ENCODE results near the gene CFAP161.
"Not testable (repeated sequence)": the region's sequence is repeated elsewhere in the genome, so short reads cannot be mapped to it uniquely, and the experiment has no call there.

The CFAP161 gene

DNA sequence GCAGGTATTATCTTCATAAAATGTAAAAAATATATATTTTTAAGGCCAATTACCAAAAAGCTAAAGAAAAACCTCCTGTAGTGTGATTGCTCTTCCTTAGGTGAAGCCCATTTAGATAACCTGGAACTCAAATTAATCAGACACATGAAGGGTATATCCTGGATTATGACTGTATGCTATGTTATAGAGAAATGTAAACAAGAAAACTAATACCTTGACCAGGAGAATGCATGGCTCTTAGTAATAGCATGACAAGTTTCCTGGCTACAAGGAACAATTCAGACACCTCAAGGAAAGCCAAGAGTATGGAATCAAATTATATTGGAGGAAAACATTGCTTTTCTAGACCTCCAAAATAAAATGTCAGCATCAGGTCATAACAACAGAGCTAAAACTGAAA lies 14.0 kb upstream of the CFAP161 start:
- Histone ChIP-seq H3K4me1 (ENCODE audit: control insufficient read depth, insufficient read depth, low read length, poor library complexity, severe bottlenecking) (no peaks in the 10 kb centered on the region), H3K9me3 (ENCODE audit: control insufficient read depth, low read length) (no peaks in the 10 kb centered on the region), H3K4me3 (ENCODE audit: extremely low read depth, insufficient read depth, low read length, poor library complexity, severe bottlenecking) (no peak overlapping the region), H3K27ac (ENCODE audit: low read depth, low read length, severe bottlenecking) (no peak overlapping the region), H3K36me3 (ENCODE audit: control insufficient read depth, insufficient read depth, low read length) (no peaks in the 10 kb centered on the region)

DNA sequence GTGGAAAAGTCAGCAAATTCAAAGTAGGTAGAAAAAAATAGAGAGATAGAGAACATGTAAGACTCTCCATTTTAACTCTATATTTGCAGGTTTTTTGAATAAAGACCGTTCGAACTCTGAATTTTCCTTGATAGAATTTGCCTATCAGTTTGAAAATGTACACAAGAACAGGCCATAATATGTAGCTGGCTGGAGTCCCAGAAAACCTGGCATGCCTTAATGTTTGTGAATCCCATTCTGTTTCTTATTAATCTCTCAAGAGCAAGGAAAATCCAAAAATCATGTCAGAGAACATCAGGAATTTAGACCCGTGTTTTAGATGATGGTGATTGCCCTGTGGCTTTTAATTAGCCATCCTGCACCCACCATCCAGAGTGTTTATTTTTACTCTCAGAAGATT lies 7.2 kb upstream of the CFAP161 start:
- H3K27ac ChIP-seq (ENCODE audit: low read depth, low read length, severe bottlenecking): no peak overlapping the region
- 89% methylated on average over 3 of the region's 3 CpGs; no CpG with 5 or more reads in 1 of the 2 experiments for WGBS, 2 experiments (ENCODE audit: insufficient coverage in 2 of 2)
- H3K36me3 ChIP-seq (ENCODE audit: control insufficient read depth, insufficient read depth, low read length): no peaks in the 10 kb centered on the region
- H3K9me3 ChIP-seq (ENCODE audit: control insufficient read depth, low read length): no peaks in the 10 kb centered on the region
- H3K4me1 ChIP-seq (ENCODE audit: control insufficient read depth, insufficient read depth, low read length, poor library complexity, severe bottlenecking): no peaks in the 10 kb centered on the region
- no peak overlapping the region for H3K4me3 ChIP-seq (ENCODE audit: extremely low read depth, insufficient read depth, low read length, poor library complexity, severe bottlenecking)

DNA sequence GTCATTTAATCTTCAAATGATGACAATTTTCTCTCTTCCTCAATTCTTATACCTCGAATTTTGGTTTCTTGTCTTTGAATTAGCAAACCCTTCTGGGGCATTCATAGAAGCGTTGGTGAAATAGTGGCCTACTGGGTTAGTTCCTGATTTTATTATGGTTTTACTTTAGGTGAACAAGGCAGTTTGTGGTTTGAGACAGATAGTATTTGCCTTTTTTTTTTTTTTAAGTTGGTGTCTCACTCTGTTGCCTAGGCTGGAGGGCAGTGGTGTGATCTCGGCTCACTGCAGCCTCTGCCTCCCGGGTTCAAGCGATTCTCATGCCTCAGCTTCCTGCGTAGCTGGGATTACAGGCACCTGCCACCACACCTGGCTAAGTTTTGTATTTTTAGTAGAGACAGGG lies 7.4 kb downstream of the CFAP161 start:
- 97 to 100% methylated on average over 4 to 6 of the region's 6 CpGs for WGBS, 2 experiments (ENCODE audit: insufficient coverage in 2 of 2)
- H3K9me3 ChIP-seq (ENCODE audit: control insufficient read depth, low read length); H3K4me3 ChIP-seq (ENCODE audit: extremely low read depth, insufficient read depth, low read length, poor library complexity, severe bottlenecking); H3K27ac ChIP-seq (ENCODE audit: low read depth, low read length, severe bottlenecking); H3K4me1 ChIP-seq (ENCODE audit: control insufficient read depth, insufficient read depth, low read length, poor library complexity, severe bottlenecking); H3K36me3 ChIP-seq (ENCODE audit: control insufficient read depth, insufficient read depth, low read length): not testable (repeated sequence)

DNA sequence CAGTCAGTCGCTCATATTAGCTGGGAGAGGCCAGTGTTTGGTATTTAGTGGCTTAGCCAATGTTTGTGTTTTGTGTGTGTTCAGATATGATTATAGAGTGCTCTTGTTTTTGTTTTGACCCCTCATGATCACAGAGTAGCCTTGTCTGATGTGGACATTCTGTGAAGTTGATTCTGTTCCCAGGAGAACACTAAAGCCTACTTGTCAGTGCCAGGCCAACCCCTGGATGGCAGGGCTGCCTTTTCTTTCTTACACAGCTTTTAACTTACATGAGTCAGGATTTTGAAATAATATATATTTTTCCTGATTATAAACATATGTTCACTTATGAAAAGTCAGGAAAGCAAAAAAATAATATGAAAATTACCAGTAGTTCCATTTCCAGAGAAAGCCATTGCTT lies 11.9 kb downstream of the CFAP161 start:
- H3K9me3 ChIP-seq (ENCODE audit: control insufficient read depth, low read length): no peaks in the 10 kb centered on the region
- 78 to 88% methylated on average over 1 of the region's 1 CpG for WGBS, 2 experiments (ENCODE audit: insufficient coverage in 2 of 2)
- no peaks in the 10 kb centered on the region for H3K4me1 ChIP-seq (ENCODE audit: control insufficient read depth, insufficient read depth, low read length, poor library complexity, severe bottlenecking)
- H3K4me3 ChIP-seq (ENCODE audit: extremely low read depth, insufficient read depth, low read length, poor library complexity, severe bottlenecking): no peak overlapping the region
- H3K27ac ChIP-seq (ENCODE audit: low read depth, low read length, severe bottlenecking): no peak overlapping the region
- no peaks in the 10 kb centered on the region for H3K36me3 ChIP-seq (ENCODE audit: control insufficient read depth, insufficient read depth, low read length)

DNA sequence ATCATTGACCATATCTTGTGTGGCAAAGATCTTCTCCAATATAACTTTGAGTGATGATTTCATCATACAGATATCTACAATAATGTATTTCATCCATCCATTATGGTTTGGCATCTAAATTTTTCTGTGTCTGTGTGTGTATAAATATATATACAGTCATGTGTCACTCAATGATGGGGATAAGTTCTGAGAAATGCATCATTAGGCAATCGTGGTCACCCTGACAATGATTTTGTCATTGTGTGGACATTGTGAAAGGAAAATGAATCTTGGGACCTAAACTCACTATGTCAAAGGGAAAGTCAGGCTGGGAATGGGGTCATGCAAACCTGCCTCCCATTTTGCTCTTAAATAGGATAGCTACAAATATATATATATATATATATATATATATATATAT lies 12.4 kb downstream of the CFAP161 start:
- no peaks in the 10 kb centered on the region for H3K36me3 ChIP-seq (ENCODE audit: control insufficient read depth, insufficient read depth, low read length)
- H3K4me3 ChIP-seq (ENCODE audit: extremely low read depth, insufficient read depth, low read length, poor library complexity, severe bottlenecking): no peak overlapping the region
- H3K9me3 ChIP-seq (ENCODE audit: control insufficient read depth, low read length): no peaks in the 10 kb centered on the region
- 100% methylated on average over 1 of the region's 1 CpG; no CpG with 5 or more reads in 1 of the 2 experiments for WGBS, 2 experiments (ENCODE audit: insufficient coverage in 2 of 2)
- H3K27ac ChIP-seq (ENCODE audit: low read depth, low read length, severe bottlenecking): no peak overlapping the region
- no peaks in the 10 kb centered on the region for H3K4me1 ChIP-seq (ENCODE audit: control insufficient read depth, insufficient read depth, low read length, poor library complexity, severe bottlenecking)

DNA sequence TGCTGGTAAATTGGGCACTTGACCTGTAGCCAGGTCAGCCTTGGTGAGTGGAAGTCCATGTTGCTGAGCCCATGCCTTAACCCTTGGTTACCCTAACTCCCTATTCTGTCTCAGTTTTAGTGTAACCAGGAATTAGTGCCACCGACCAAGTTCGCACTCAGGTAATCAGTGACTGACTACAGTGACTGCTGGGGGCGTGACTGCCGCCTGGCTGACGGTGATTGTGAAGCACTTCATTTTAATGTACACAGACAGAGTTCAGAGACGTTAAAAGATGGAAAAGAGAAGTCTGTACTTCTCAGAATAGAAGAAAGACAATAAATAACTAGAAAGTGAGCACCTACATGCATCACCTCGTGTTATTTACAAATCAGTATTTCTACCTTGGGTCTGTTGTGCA lies 17.3 kb downstream of the CFAP161 start:
- 87 to 90% methylated on average over 5 of the region's 7 CpGs for WGBS, 2 experiments (ENCODE audit: insufficient coverage in 2 of 2)

DNA sequence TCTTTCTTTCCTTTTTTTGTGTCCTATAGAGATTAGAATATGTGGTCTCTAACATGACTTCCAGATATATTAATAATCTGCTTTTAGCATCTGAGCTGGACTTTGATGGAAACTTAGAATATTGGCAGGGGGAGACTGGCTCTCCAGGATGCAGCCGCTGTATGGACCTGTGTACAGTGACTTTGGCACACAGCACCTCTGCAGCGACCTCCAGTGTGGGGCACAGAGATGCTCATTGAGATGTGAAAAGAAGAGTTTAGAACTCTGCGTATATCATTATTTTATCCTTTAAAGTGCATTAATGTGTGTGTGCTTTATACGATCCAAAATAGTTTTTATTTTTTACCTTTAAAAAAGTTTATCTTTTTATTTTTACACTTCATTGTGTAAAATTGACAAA lies 18.3 kb downstream of the CFAP161 start:
- Histone ChIP-seq H3K27ac (ENCODE audit: low read depth, low read length, severe bottlenecking) (no peak overlapping the region), H3K36me3 (ENCODE audit: control insufficient read depth, insufficient read depth, low read length) (no peaks in the 10 kb centered on the region), H3K4me3 (ENCODE audit: extremely low read depth, insufficient read depth, low read length, poor library complexity, severe bottlenecking) (no peak overlapping the region), H3K4me1 (ENCODE audit: control insufficient read depth, insufficient read depth, low read length, poor library complexity, severe bottlenecking) (no peaks in the 10 kb centered on the region), H3K9me3 (ENCODE audit: control insufficient read depth, low read length) (no peaks in the 10 kb centered on the region)
- 100% methylated on average over 1 of the region's 4 CpGs for WGBS, 2 experiments (ENCODE audit: insufficient coverage in 2 of 2)

More for the DNA sequence above, 17.3 kb downstream of the CFAP161 start:
- Histone ChIP-seq H3K9me3 (ENCODE audit: control insufficient read depth, low read length) (no peaks in the 10 kb centered on the region), H3K27ac (ENCODE audit: low read depth, low read length, severe bottlenecking) (no peak overlapping the region), H3K4me1 (ENCODE audit: control insufficient read depth, insufficient read depth, low read length, poor library complexity, severe bottlenecking) (no peaks in the 10 kb centered on the region), H3K36me3 (ENCODE audit: control insufficient read depth, insufficient read depth, low read length) (no peaks in the 10 kb centered on the region), H3K4me3 (ENCODE audit: extremely low read depth, insufficient read depth, low read length, poor library complexity, severe bottlenecking) (no peak overlapping the region)

DNA sequence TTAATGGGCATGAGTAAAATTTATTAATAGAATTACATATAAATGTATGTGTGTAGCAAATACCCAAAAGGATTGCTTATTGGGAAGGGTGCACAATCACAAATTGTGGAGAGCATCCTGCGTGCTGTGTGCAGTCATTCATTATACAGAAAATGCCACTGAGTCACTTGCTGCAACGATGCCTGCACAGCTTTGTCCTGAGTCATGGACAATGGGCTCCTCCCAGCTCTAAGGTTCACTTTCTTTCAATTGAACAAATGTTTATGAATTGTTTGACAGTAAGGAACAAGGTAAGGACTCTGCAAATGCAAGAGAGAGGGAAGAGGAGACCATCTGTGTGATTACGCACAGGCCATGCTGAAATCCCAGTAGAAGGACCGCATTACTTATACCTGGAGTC lies 18.7 kb downstream of the CFAP161 start:
- H3K36me3 ChIP-seq (ENCODE audit: control insufficient read depth, insufficient read depth, low read length): no peaks in the 10 kb centered on the region
- no peaks in the 10 kb centered on the region for H3K4me1 ChIP-seq (ENCODE audit: control insufficient read depth, insufficient read depth, low read length, poor library complexity, severe bottlenecking)
- no peaks in the 10 kb centered on the region for H3K9me3 ChIP-seq (ENCODE audit: control insufficient read depth, low read length)
- H3K4me3 ChIP-seq (ENCODE audit: extremely low read depth, insufficient read depth, low read length, poor library complexity, severe bottlenecking): no peak overlapping the region
- WGBS, 2 experiments (ENCODE audit: insufficient coverage in 2 of 2): 94% methylated on average over 3 to 4 of the region's 4 CpGs
- H3K27ac ChIP-seq (ENCODE audit: low read depth, low read length, severe bottlenecking): no peak overlapping the region

DNA sequence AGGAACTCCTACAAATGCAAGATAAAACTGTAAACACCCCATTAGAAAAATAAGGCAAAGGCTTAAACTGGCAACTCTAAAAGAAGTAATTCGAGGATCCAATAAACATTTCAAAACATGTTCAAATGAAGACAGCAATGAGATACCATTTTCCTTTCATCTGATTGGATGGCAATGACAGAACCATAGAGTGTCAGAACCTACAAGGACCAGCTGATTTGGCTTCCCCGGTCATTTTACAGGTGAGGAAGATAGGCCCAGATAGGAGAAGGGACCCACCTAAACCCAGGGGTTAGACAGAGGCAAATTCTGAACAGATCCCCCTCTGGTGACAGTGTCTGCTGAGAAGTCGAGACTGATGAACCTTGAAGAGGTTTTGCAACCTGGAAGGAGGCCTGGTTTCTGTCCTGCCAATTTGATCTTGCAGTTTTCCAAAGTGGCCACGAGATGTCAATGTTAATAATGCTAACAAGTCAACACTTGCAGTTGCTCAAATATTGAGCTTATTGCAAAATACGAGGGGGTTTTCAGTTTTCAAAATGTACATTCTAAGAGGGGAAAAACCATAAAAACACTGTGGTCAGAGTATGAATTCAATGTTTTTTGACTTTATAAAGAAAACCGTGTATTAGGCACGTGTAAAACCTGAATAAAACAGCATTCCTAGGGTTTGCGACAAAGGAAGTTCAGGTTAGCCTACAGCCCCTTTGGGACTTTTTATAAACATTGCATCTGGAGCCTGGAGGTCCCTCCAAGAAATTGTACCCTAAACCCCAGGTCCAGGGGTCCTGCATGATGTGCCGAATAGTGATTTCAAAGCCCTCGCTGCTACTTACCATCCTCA lies 21.5 kb downstream of the CFAP161 start:
- H3K36me3 ChIP-seq (ENCODE audit: control insufficient read depth, insufficient read depth, low read length): no peaks in the 10 kb centered on the region
- H3K9me3 ChIP-seq (ENCODE audit: control insufficient read depth, low read length): no peaks in the 10 kb centered on the region
- WGBS, 2 experiments (ENCODE audit: insufficient coverage in 2 of 2): 62 to 67% methylated on average over 8 of the region's 10 CpGs
- H3K4me1 ChIP-seq (ENCODE audit: control insufficient read depth, insufficient read depth, low read length, poor library complexity, severe bottlenecking): no peaks in the 10 kb centered on the region
- H3K4me3 ChIP-seq (ENCODE audit: extremely low read depth, insufficient read depth, low read length, poor library complexity, severe bottlenecking): no peak overlapping the region
- no peak overlapping the region for H3K27ac ChIP-seq (ENCODE audit: low read depth, low read length, severe bottlenecking)

DNA sequence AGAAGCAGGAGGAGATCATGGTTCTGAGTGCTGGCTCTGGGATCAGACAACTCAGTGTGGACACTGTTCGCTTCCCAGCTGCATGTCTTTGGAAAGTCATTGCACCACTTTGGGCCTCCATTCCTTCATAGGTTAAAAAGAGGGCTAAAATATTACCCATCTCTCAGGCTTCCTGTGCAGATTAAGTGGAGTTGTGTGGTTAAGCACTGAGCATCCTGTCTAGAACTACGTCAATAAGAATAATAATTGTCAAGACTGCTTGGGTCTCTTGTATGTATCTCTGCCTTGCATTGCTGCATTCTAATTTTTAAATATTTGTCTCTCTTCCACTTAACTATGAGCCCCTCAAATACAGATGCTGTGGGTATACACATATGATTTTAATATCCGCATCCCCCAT lies 22.3 kb downstream of the CFAP161 start:
- no peaks in the 10 kb centered on the region for H3K36me3 ChIP-seq (ENCODE audit: control insufficient read depth, insufficient read depth, low read length)
- no peak overlapping the region for H3K4me3 ChIP-seq (ENCODE audit: extremely low read depth, insufficient read depth, low read length, poor library complexity, severe bottlenecking)
- no peaks in the 10 kb centered on the region for H3K4me1 ChIP-seq (ENCODE audit: control insufficient read depth, insufficient read depth, low read length, poor library complexity, severe bottlenecking)
- no peak overlapping the region for H3K27ac ChIP-seq (ENCODE audit: low read depth, low read length, severe bottlenecking)
- 100% methylated on average over 1 of the region's 3 CpGs for WGBS, 2 experiments (ENCODE audit: insufficient coverage in 2 of 2)
- no peaks in the 10 kb centered on the region for H3K9me3 ChIP-seq (ENCODE audit: control insufficient read depth, low read length)

DNA sequence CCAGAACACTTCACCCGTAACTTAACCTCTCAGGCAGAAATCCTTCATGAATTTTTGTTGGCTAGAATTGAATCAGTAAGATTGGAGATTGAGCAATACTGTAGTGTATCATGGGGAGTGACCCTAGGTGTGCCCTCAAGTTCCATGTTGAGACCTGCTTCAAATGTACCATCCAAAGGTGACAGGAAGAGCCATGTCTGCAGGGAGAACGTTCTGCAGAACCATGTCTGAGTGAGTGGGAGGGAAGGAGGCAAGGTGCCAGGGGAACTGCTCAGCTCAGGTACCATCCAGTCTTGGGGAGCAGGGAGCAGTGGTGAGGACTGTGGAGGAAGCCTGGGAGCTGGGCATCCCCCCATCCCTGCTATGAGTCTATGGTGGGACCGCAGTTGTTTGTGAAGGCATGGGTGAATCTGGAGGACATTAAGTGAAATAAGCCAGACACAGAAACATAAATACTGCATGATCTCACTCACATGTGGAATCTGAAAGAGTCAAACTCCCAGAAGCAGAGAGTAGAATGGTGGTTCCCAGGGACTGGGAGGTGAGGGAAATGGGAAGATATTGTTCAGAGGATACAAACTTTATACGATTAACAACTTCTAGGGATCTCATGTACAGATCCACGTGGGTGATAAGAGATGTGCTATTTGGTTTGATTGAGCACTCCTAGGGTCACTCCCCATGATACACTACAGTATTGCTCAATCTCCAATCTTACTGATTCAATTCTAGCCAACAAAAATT lies 23.3 kb downstream of the CFAP161 start:
- 78 to 100% methylated on average over 1 of the region's 5 CpGs for WGBS, 2 experiments (ENCODE audit: insufficient coverage in 2 of 2)
- no peaks in the 10 kb centered on the region for H3K36me3 ChIP-seq (ENCODE audit: control insufficient read depth, insufficient read depth, low read length)

More for the DNA sequence above, 23.3 kb downstream of the CFAP161 start:
- H3K4me1 ChIP-seq (ENCODE audit: control insufficient read depth, insufficient read depth, low read length, poor library complexity, severe bottlenecking): no peaks in the 10 kb centered on the region
- H3K9me3 ChIP-seq (ENCODE audit: control insufficient read depth, low read length): no peaks in the 10 kb centered on the region
- no peak overlapping the region for H3K27ac ChIP-seq (ENCODE audit: low read depth, low read length, severe bottlenecking)
- H3K4me3 ChIP-seq (ENCODE audit: extremely low read depth, insufficient read depth, low read length, poor library complexity, severe bottlenecking): no peak overlapping the region
